Stimulated activated CD8-positive, alpha-beta memory T cell treated with anti-CD3 and anti-CD28 coated beads, Interleukin-4, amount 100 ng/mL, for 24 hours (primary cell): ENCODE measurements around the gene CTNNB1.

ENCODE experiments used
- DNase-seq: peaks from one replicate; pipeline ENCODE4 v3.0.0-alpha.2; 2020; ENCODE audit warnings: low read depth

CTNNB1 gene

DNA sequence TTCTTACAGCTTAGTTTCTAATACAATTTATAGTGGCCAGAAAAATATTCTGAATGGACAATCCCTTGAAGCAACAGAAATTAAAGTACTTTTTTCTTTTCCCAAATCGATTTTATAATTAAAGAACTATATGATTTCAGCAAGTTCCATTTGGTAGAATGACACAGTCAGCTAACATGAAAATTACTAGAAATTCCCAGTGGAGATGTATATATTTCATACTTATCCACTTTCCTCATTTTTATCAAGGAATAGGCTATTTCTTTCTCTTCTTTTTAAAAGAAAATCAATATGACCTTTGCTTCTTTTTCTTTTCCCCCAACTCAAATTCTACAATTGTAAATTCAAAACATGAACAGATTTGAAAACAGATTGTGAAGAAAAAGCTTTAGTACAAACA is 6.4 kb upstream of the CTNNB1 start:
- DNase-seq: no peak

DNA sequence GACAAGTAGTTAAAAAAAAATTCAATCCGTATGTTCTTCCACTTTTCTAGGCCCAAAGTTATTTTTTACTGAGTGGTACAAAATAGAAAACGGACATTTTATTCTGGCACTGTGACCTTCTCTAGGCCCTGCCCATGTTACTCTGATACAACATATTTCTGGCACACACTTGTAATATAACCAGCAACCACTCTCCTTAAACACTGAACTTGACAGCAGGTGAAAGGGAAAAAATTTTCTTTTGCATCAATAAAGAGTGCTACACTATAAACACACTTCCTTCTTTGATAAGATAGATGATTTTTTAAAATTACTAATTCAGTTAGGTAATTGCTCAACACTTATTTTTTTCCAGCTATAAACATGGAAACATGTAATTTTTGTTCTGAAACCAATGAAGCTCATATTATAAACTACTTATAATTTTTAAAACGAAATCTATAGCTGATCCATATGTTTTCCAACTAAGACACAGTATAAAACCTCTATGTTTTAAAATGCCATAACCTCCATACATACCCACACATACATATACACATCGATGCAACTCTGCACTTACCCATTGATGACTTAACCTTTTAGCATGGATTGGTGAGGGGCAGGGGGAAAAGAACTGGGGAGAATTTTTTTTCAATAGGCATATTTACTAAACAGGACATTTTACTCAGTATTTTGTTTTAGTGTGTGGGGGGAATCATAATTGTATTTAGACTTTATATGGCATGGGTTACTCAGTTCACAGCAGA is 5.3 kb upstream of the CTNNB1 start:
- no peak for DNase-seq

DNA sequence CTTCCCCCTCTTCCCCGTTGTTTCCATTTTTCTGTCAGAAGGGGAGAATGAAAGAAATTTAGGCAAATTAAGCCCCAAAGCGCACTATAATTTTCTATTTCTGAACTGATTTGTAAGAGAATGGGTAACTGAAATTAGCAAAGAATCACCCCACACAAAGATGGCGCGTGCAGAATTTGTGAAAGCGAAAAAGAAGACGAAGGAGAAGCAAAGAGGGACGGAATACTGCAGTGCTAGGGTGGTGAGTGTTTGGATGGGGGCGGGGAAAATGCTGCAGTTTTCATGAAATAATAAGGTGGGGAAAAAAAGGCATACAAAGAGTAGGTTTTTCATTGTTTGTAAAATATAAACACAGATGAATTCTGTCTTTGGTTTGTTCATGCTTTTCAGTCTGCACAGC is 4.6 kb upstream of the CTNNB1 start:
- DNase-seq: no peak

DNA sequence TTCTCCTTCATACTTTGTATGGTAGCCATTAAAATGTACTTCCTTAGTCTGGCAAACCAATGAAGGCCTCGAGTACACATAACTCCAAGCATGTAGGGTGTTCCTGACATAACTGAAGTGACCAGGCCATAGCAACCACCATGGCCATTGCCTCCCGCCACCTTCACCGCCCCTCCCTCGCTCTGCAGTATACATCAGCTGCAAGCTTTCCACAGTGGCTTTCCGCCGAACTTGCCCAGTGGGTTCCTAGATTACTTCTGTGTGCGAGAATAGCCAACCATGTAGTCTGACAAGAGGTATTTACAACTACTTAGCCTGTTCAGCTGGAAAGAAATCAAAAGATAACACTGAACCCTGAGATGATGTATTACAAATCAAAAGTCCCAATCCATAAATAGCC is 3.4 kb upstream of the CTNNB1 start:
- DNase-seq: no peak

DNA sequence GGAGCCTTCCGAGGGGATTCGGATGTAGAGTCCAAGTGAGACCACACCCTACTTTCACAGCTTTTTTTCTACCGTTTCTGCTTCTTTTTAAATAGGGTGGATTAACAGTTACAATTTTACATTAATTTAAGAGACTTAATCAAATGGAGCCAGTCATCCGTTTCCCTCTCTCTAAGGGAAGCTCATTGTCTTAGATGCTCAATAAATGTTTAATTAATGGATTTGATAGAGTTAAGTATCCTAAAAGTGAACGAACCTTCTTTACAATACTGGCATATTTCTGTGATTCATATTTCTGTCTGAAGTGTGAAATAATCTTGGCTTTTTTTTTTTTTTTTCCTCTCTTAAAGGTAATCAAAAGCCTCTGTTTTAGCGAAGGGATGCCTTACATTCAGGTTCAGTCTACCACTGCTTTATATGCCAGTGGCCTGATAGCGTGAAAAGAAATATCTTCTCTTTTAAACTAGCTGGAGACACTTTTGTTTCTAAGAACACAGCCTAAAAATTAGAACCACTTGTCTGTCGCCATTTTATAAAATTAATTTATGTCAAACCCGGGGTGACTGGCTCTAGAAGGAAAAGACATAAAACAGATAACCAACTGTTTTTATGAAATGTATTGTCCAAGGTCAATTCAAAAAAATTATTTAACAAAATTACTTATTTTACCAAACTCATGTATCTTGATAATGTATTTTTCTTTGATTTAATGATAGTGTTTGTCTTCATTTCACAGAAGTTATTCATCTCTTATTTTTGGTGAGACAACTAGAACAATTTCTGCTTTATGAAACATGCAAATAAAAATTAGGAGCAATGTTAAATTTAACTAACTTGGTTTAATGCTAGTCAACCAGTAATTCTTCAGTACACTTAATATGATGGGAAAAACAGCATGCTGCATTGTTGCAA is 2.5 kb upstream of the CTNNB1 start:
- DNase-seq: no peak

DNA sequence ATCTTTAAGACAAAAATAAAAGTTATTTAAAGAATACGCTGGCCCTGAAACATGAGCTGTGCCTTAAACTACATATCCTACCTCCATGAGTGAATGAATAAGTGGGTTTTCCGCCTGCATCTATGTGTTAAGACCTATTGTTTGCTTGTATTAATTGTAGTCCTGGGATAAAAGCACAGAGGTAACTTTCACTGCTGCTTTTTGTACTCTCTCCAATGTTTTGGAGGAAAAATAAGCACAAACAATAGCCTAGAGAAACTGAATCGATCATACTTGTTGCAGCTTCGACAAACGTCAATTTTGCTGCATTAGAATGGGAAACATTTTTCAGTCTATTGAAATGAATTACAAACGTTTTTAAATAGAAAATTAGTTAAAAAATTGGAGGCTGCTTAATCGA is 1.3 kb upstream of the CTNNB1 start:
- no peak for DNase-seq

DNA sequence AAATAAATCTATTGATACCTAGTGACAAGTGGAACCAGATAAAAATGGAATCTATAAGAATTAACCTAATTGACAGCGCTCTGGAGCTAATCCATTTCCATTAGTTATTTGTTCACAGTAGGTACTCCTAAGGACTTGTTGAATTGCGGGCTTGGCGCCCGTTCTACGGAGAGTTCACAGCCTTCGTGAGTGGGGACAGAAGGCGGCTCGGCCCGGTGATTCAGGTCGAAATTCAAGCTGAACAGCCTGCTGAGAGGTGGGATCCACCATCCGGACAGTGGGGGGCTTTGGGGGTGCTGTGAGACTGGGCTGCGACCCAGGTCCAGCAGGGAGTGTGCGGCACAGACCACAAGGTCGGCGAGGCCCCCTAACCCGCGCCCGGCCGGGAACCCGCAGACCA is 779 bp upstream of the CTNNB1 start:
- DNase-seq: no peak

DNA sequence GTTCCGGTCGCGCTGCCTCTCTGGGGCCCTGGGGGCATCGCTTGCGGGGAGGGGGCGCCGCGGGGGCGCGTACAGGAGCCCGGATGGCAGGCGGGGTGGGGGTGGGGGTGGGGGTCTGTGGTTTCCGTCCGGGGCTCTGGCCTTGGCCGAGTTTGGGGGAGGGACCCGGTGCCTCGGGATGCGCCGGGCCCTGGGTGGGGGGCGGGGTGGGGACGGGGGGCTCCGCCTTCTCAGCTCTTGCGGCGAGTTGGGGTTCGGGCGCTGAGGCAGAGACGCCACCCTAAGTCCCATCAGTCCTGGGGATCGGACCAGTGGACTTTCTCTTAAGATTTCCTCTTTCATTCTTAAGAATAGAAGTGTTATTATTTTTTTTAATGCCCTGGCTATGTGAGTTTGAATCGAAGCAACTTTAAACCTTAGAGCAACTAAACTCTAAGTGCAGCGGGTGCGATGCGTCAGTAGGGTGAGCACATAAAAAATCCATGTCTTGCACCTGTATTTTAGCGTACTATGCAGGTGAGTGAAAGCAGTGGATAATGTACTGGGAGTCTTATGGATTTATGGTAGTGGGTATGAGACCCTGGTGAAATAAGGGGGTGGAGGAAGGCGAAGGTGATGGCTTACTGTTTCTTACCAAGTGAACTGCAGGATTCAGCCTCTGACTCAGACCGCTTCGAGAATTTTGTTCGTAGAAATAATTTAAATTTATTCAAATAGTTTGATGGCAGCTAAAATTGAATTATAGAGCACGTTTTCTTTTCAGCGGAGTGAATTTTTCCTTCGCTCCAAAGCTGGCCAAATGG is 762 bp downstream of the CTNNB1 start:
- DNase-seq: peak; percentile 19

DNA sequence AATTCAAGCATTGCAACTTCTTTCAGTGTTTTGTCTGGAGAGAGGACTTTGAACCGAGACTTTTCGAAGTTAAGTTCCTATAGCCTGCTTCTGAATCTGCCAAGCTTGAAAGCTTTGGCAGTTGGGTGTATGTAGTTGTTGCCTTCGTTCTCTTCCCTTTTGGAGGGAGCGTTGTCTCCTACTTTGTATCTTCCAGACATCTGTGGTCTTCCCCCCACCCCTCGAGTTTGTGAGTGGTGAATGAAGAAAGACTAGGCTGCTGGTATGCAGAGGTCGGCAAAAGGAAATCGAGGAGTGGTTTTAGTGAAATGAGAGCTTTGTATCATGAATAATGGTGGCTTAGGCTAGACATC is 1.3 kb downstream of the CTNNB1 start:
- no peak for DNase-seq

DNA sequence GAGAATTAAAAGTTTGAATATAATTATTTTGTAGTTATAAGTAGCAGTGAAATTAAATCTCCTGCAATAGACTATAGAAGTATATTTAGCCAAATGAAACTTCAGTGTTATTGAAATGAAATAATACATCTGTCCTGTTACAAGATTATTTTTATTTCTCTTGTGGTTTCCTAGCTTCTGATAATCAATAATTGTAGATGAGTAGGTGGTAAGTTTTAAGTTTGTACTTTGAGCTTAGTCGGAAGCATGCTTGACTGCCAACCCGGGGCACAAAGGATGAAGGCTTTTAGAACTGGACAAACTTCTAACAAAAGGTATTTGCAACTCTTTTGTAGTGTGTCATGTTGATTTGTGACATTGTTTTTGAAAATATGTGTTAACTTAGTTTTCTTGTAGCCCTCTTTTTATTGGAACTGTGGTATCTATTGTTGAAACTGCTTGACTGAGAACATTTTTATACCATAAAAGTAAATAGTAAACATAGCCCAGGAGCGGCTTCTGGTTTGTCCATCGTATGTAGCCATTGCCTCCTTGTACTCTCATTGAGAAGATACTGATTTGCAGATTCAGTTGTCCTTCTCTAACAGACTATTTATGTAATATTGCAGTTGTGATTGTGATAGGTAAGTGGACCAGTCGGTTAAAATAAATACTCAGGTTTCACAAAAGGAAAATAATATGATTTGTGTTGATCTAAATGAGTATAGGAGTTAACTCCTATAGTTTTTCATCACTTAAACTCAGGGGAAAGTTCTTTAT is 2.9 kb downstream of the CTNNB1 start:
- DNase-seq: no peak

DNA sequence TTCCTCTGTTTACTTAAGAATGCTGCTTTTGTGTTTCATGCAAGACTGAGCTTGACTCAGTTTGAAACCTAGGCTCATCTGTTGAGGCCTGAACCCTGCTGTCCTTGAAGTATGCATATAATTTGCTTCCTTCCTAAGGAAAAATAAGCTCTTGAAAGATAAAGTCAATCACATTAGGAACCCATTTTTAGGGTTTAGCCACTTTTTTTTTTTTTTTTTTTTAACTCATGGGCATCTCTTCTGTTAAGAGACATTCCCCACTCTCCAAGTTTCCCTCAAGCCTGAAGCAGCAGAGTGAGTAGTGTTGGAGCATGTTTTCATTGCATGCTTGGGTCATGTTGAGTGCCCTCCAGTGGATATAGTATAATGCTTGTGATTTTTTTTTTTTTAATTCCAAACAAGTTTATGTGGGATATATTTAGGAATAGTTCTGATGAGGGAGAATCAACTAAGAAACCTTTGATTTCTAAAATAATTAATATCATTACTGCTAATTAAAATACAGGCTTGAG is 3.6 kb downstream of the CTNNB1 start:
- DNase-seq: no peak

DNA sequence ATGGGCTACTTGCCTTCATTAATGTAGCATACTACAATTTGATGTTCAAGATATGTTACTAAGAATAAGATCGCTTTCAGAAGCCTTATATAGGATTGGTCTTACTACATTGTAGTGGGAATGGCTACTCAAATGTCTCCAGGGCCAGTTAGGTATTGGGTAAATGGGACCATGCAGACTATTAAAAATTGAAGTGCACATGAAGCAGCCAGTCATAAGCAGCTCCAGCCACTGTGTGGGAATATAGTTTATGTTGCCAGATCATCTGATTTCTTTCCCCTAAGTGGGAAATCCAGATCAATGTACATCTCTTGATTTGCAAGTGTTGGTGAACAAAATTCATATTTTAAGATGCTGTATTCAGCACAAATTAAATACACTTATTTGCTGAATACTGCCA is 5.1 kb downstream of the CTNNB1 start:
- no peak for DNase-seq

DNA sequence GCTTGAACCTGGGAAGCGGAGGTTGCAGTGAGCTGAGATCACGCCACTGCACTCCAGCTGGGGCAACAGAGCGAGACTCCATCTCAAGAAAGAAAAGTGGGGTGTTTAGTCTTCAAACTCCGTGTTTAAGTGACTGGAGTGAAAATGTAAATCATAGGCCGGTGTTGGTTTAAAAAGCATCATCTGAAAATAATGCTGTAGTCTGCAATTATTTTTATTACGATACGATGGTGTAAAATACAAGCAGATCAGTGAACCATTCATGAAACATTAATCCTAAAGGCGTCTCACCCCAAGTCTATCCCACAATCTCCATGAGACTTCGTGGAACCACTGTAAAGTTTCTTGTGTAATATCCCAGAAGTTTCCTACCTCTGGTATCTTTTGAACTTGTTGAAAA is 6.3 kb downstream of the CTNNB1 start:
- DNase-seq: no peak

DNA sequence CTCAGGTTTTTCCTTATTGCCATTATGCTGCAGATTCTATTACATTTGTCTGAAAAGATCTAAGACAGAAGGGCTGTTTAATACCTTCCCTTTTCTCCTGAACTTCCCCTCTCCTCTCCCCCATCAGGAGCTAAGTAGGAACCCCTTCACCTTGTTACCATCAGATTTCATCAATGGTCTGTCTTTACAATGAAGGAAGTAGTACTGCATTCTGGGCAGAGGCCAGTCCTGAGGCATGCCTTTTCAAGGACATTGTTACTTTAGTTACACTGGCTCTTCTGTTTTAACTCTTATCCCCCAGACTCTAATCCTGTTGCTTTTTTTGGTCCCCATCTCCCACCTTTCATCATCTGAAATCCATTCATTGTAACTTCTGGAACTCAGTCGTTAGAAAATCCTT is 8.1 kb downstream of the CTNNB1 start:
- no peak for DNase-seq

DNA sequence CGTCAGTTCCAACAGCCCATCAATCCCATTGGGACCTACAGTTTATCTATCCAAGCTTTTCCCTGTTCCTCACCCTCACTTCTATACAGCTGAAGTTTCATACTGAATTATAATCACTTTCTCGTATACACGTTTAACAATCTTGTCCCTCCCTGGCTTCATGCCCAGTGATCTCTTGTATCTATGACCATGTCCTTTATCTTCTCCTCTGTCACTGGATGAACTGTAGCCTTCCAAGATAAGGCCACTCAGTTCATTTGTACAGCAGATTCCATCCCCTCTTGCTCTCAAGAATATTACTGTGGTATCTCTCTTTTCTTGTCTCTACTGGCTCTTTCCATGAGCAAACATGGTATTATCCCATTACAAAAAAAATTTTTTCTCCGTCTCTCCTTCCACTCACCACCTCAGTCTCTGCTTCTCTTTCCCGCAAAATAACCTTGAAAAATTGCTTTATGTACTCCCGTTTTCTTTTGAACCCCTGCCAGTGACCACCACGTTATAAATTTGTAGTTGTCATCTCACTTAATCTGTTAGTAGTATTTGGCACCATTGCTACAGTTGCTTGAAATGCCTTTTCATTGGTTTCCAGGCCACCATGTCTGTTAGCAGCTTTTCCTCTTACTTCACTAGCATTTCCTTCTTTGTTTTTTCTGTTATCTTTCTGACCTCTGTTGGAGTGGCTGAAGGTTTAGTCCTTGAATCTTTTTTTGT is 9.4 kb downstream of the CTNNB1 start:
- DNase-seq: no peak

DNA sequence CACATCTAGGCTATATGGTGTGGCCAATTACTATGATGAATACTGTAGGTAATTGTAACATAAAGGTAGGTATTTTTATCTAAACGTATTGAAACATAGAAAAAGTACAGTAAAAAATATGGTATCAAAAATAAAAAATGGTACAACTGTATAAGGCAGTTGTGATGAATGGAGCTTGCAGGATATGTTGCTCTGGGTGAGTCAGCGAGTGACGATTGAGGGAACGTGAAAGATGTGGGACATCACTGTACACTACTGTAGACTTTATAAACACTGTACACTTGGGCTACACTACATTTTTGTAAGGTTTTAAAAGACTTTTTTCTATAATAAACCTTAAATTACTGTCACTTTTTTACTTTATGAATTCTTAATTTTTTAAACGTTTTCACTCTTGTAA is 10.3 kb downstream of the CTNNB1 start:
- DNase-seq: no peak

DNA sequence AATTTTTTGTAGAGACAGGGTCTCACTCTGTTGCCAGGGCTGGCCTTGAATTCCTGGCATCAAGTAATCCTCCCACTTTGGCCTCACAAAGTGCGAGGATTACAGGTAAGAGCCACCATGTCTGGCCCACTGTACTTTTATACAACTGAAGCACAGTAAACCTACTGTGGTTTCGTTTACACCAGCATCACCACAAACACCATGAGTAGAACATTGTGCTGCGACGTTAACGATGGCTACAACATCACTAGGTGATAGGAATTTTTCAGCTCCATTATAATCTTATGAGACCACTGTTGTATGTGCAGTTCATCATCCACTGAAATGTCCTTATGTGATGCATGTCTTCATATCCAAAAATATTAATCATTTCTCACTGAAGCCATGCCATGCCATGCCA is 11.7 kb downstream of the CTNNB1 start:
- DNase-seq: no peak

DNA sequence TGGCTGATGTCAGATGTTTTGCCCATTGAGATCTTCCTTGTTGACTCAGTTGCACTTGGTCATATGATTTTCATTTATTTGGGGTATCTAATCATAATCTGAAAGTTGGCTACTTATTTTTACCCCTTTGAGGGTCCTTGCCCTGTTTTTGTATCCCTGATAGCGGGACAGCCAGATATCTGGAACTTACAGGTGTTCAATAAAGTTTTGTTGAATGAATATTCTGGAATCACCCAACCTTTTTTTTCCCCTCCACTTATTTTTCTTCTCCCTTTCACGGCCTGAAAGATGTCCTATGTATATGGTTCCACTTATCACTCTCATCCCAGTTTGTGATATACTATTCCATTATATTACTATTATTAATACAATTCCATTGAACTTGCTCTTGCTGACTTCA is 12.8 kb downstream of the CTNNB1 start:
- no peak for DNase-seq

DNA sequence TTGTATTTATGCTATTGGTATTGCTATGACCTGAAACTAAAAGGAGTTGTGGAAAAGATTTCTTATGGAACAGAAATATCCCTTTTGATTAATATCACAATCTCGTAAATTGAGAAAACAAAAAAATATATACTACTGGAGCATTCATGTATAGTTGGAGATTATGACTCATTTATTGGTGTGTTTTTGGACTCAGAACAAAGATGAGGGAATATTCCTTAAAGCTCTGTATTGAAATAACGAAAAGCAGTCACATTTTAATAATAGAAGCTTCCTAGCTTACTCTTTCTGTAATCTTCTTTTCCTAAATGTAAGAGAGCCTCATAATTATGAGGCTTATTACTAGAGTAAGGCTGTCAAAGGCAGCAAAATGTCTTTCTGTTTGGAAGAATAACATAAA is 14.3 kb downstream of the CTNNB1 start:
- DNase-seq: no peak

DNA sequence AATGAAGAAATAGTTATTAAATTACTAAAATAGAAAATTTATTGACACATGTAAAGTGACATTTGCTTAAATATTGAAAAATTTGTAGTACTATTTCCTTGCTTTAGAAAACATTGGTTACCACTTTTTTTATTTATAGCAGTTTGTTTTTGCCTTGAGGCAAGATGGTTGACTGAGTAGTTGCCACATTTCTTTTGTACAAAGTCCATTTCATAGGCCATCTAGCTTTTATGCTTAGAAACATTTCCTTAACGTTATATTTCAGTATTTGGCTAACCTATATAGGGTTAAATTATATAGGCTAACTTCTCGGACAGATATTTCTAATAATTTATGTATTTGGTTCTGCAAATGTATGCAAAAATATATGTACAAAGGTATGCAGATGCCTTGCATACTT is 17.1 kb downstream of the CTNNB1 start:
- no peak for DNase-seq

DNA sequence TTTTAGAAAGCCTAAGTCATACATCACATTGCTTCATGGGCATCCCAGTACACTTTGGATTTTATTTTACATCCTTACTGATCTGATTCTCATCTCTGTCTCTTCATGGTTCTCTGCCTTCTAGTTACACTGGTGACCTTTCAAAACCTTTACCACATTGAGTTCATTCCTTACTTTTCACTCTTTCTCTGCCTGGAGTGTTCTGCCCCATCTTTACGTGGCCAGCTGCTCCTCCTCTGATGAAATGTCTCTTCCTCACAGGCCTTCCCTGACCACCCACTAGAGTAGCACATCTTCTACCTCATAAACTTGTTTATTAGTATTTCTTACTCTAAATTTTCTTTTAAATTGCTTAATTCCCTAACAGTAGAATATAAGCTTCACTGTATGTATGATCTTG is 17.7 kb downstream of the CTNNB1 start:
- no peak for DNase-seq
